GM12891 (cell line): Measurements from ENCODE around the gene C17orf114.

Source experiments
- DNase-seq: peaks from one replicate; pipeline ENCODE4 v3.0.0; 2011; ENCODE audit warnings: low spot score; ENCODE audit not compliant: insufficient read length
- FAIRE-seq: peaks from 2 replicates; lab custom pipeline; 2011; peaks lifted over from hg19 to GRCh38; lab: Jason Lieb, UNC
- PAX5 ChIP-seq: IDR thresholded peaks from 2 replicates; pipeline ENCODE4 v1.6.1; 2011; ENCODE audit warnings: low read length, moderate library complexity, mild to moderate bottlenecking; ENCODE audit not compliant: insufficient read depth, severe bottlenecking
- POLR2A ChIP-seq: IDR thresholded peaks from 2 replicates; pipeline ENCODE4 v1.6.1; 2011; ENCODE audit warnings: low read depth, low read length, control low read depth
- POLR2AphosphoS5 ChIP-seq: IDR thresholded peaks from 2 replicates; pipeline ENCODE4 v1.6.1; 2011; ENCODE audit warnings: low read depth, low read length, control low read depth
- POU2F2 ChIP-seq: IDR thresholded peaks from 2 replicates; pipeline ENCODE4 v1.6.1; 2011; ENCODE audit warnings: low read depth, mild to moderate bottlenecking, control low read depth, low read length, moderate library complexity
- SPI1 ChIP-seq: IDR thresholded peaks from 2 replicates; pipeline ENCODE4 v1.6.1; 2011; ENCODE audit warnings: low read depth, low read length, control low read depth
- TAF1 ChIP-seq: IDR thresholded peaks from 2 replicates; pipeline ENCODE4 v1.6.1; 2011; ENCODE audit warnings: low read depth, low read length, control low read depth

The C17orf114 gene

GRCh38 chr17:4771519-4772234 is 30.5 kb downstream of the C17orf114 start, which contains the start of gene TM4SF5:
Gene TM4SF5 (plus strand): TSS chr17:4771886. CDS start chr17:4771923, 37 bp downstream.
- TF ChIP-seq POU2F2 = no peak
- TF ChIP-seq TAF1 = no peak
- TF ChIP-seq SPI1 = no peak
- no peak for TF ChIP-seq POLR2AphosphoS5
- TF ChIP-seq PAX5 = no peak
- TF ChIP-seq POLR2A = no peak
- DNase-seq (no peak), FAIRE-seq (no peak)

DNA sequence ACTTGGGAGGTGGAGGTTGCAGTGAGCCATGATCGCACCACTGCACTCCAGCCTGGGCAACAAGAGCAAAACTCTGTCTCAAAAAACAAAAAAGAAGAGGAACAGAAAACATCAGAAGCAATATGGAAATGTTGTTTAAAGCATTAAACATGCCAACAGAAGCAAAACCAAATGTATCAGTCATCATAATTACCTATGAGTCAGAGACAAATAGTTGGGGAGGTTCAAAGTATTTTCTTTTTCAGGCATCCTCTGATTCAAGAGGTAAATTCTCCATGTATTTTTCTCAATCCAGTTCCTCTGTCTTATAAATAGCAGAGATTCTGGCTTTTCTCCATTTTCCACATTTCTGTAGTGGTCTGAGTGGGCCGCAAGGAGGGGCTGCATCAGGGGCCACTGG is 32.5 kb downstream of the C17orf114 start:
- no peak for FAIRE-seq
- TF ChIP-seq POLR2A (no peak), POU2F2 (no peak), POLR2AphosphoS5 (no peak), TAF1 (no peak), SPI1 (no peak), PAX5 (no peak)
- no peak for DNase-seq

GRCh38 chr17:4768298-4768697 is 33.8 kb downstream of the C17orf114 start:
- DNase-seq = no peak
- TF ChIP-seq SPI1 = no peak
- TF ChIP-seq POLR2A = no peak
- no peak for TF ChIP-seq TAF1
- no peak for TF ChIP-seq PAX5
- no peak for TF ChIP-seq POLR2AphosphoS5
- no peak for TF ChIP-seq POU2F2
- no peak for FAIRE-seq

- DNase-seq = no peak
- FAIRE-seq = no peak
- no peak for TF ChIP-seq SPI1
- TF ChIP-seq POU2F2 = no peak
- TF ChIP-seq POLR2A = no peak
- no peak for TF ChIP-seq POLR2AphosphoS5
- TF ChIP-seq TAF1 = no peak
Measured at GRCh38 chr17:4766723-4767122, 35.4 kb downstream of the C17orf114 start.

- FAIRE-seq (no peak), DNase-seq (no peak)
- TF ChIP-seq PAX5 (no peak), POU2F2 (no peak), POLR2A (no peak), POLR2AphosphoS5 (no peak), TAF1 (no peak), SPI1 (no peak)
Measured at GRCh38 chr17:4766201-4766600, 35.9 kb downstream of the C17orf114 start.

DNA sequence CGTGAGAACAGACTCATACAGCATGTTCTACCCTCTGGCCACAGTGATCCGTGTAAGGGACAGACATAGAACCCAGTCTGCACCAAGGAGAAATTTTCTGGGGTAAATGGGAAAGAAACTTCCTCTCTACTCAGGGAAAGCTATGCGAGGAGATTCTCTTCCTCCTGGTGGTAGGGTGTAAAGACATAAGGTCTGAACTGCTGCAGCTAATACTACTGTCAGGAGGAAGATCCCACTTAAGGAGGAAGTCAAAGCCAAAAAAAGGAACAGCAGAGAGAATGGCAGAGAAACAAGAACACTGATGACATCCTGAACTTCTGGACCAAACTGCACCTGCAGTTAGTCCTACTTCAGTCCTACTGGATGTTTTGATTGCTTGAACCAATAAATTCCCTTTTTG is 37.5 kb downstream of the C17orf114 start:
- TF ChIP-seq SPI1 (0 out of 2 replicates have a peak, but pooled peaks have one; percentile 16), POLR2AphosphoS5 (no peak), POLR2A (no peak), TAF1 (no peak), POU2F2 (no peak)
- FAIRE-seq = no peak
- no peak for DNase-seq

- TF ChIP-seq POLR2AphosphoS5 (no peak), PAX5 (no peak), POU2F2 (no peak), TAF1 (no peak), SPI1 (no peak), POLR2A (no peak)
- no peak for DNase-seq
- no peak for FAIRE-seq
Measured at GRCh38 chr17:4759776-4760236, 42.3 kb downstream of the C17orf114 start.

DNA sequence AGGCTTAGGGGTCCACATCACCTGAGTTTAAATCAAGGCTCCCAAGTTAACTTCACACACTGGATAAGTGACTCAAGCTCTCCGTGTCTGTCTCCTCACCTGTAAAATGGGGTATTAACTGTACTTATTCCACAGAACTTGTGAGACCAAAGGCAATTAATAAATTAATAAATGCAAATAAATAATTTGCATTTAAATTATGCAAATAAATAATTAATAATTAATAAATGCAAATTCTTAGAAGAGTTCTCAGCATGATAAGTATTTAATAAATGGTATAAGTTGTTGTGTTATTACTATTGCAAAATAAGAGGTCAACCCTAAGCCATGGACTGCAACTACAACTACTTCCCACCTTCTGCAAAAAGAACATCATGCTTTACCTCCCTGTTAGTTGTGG is 48.7 kb downstream of the C17orf114 start:
- no peak for TF ChIP-seq POLR2AphosphoS5
- TF ChIP-seq PAX5 = no peak
- TF ChIP-seq SPI1 = no peak
- TF ChIP-seq POU2F2 = no peak
- TF ChIP-seq TAF1 = no peak
- FAIRE-seq = no peak
- DNase-seq = no peak

DNA sequence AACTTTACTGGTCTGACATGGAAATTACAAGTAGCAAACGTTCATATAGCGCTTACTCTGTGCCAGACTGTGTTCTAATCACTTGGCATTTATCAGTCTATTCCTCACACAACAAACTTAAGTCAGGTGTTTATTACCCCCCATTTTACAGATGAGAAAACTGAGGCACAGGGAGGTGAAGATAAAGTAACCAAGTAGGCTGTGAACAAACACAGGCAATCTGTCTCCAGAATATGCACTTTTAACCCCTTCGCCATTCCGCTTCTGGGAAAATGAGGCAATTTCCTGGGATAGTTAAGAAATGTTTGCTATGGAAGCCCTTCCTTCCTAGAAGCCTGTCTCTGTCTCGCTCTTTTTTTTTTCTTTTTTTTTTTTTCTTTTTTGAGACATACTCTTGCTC is 50.2 kb downstream of the C17orf114 start:
- TF ChIP-seq SPI1 = no peak
- TF ChIP-seq PAX5 = no peak
- no peak for TF ChIP-seq TAF1
- no peak for TF ChIP-seq POU2F2
- no peak for TF ChIP-seq POLR2A
- no peak for TF ChIP-seq POLR2AphosphoS5
- FAIRE-seq (no peak), DNase-seq (no peak)
